Measurements from ENCODE around the gene MTHFSD. TPM values are rescaled to one million over a fixed set of nuclear protein-coding genes. Genes with fewer than 3 reads are reported as not detected.
A peak's percentile ranks its signal among the peaks of the same experiment; 100 is the strongest.

MTHFSD gene
- total RNA-seq, 3 donors from 2014 or later = 15.8 to 30.2 (median 27.7) TPM

- H3K36me3 ChIP-seq = no peaks in the 10 kb centered on the region
- intact Hi-C loops (cut with DNase I; ENCODE audit: low total_unique reads) = loop anchor here (10.0 kb wide), 1 partner anchor 505 kb away; no protein-coding TSS in a partner anchor
These were observed 14.8 kb upstream of the MTHFSD start for GRCh38 chr16:86569701-86570447.

GRCh38 chr16:86568677-86569623, 13.9 kb upstream of the MTHFSD start:
- Histone ChIP-seq H3K9me3 (no peaks in the 10 kb centered on the region), H3K4me1 (no peaks in the 10 kb centered on the region), H3K4me3 (peak overlapping the region; percentile 40 to 68 (median 47)), H3K27ac (peak overlapping the region in 1 of 2 donors; percentile 57), H3K27me3 (peaks cover 3 to 93% of the 10 kb centered on the region in 2 donors), H3K36me3 (no peaks in the 10 kb centered on the region)
- no peak for TF ChIP-seq POLR2AphosphoS5 (IDR thresholded peaks at IDR 0.05)
- TF ChIP-seq CTCF (IDR thresholded peaks at IDR 0.05) = no peak
- TF ChIP-seq POLR2A (IDR thresholded peaks at IDR 0.05) = no peak
- no peak for DNase-seq (ENCODE audit: low spot score in 2 of 2)
- intact Hi-C loops (cut with DNase I; ENCODE audit: low total_unique reads) = loop anchor here (1.0 to 10.0 kb wide), 2 partner anchors 24 to 506 kb away; no protein-coding TSS in a partner anchor

More at GRCh38 chr16:86569701-86570447, 14.8 kb upstream of the MTHFSD start:
- no peak for DNase-seq (ENCODE audit: low spot score in 2 of 2)
- peaks cover 3 to 91% of the 10 kb centered on the region in 2 donors for H3K27me3 ChIP-seq
- H3K4me1 ChIP-seq = no peaks in the 10 kb centered on the region
- peak overlapping the region in 2 of 3 donors; percentile 10 to 40 for H3K4me3 ChIP-seq
- H3K27ac ChIP-seq = no peak overlapping the region
- H3K9me3 ChIP-seq = no peaks in the 10 kb centered on the region
- no peak for TF ChIP-seq CTCF (IDR thresholded peaks at IDR 0.05)
- TF ChIP-seq POLR2AphosphoS5 (IDR thresholded peaks at IDR 0.05) = no peak
- TF ChIP-seq POLR2A (IDR thresholded peaks at IDR 0.05) = no peak

- intact Hi-C loops (cut with DNase I; ENCODE audit: low total_unique reads) = loop anchor here (1.0 to 10.0 kb wide), 2 partner anchors 25 to 507 kb away; no protein-coding TSS in a partner anchor
- no peaks in the 10 kb centered on the region for H3K9me3 ChIP-seq
- no peak for TF ChIP-seq POLR2AphosphoS5 (IDR thresholded peaks at IDR 0.05)
- TF ChIP-seq POLR2A (IDR thresholded peaks at IDR 0.05) = no peak
- TF ChIP-seq CTCF (IDR thresholded peaks at IDR 0.05) = no peak
- peak overlapping the region; percentile 40 to 68 (median 47) for H3K4me3 ChIP-seq
- H3K27me3 ChIP-seq = peaks cover 3 to 86% of the 10 kb centered on the region in 2 donors
- H3K27ac ChIP-seq = peak overlapping the region; percentile 13 to 57
- no peak for DNase-seq (ENCODE audit: low spot score in 2 of 2)
- no peaks in the 10 kb centered on the region for H3K36me3 ChIP-seq
- no peaks in the 10 kb centered on the region for H3K4me1 ChIP-seq
These were observed 12.9 kb upstream of the MTHFSD start for GRCh38 chr16:86567701-86568581.

- TF ChIP-seq POLR2A (IDR thresholded peaks at IDR 0.05) (no peak), CTCF (IDR thresholded peaks at IDR 0.05) (no peak), POLR2AphosphoS5 (IDR thresholded peaks at IDR 0.05) (no peak)
- Histone ChIP-seq H3K9me3 (no peaks in the 10 kb centered on the region), H3K27ac (peak overlapping the region; percentile 13 to 57), H3K4me1 (no peaks in the 10 kb centered on the region), H3K4me3 (peak overlapping the region; percentile 40 to 68 (median 47)), H3K27me3 (peaks cover 3 to 78% of the 10 kb centered on the region in 2 donors), H3K36me3 (no peaks in the 10 kb centered on the region)
- DNase-seq (ENCODE audit: low spot score in 2 of 2) = no peak
- intact Hi-C loops (cut with DNase I; ENCODE audit: low total_unique reads) = loop anchor here (10.0 kb wide), 1 partner anchor 508 kb away; no protein-coding TSS in a partner anchor
These were observed 12.1 kb upstream of the MTHFSD start for GRCh38 chr16:86566966-86567700.

Measured in breast epithelium (tissue), 4 donors.